BJ (cell line): Measurements from ENCODE around the gene MITD1. TPM values are rescaled to one million over a fixed set of nuclear protein-coding genes. Genes with fewer than 3 reads are reported as not detected.
"Not testable (repeated sequence)": the region's sequence is repeated elsewhere in the genome, so short reads cannot be mapped to it uniquely, and the experiment has no call there.

ENCODE experiments used
- CTCF ChIA-PET: fragments of 350-600 bp; formaldehyde crosslinking; extraction: SDS; loops from one replicate; lab custom pipeline; 2021; ENCODE audit warnings: antibody characterized with exemption, inconsistent platforms; lab: Yijun Ruan, JAX
- POLR2A ChIA-PET: fragments of 300-600 bp; sonication (Branson Sonifier 250); formaldehyde crosslinking; extraction: SDS; loops from one replicate; lab custom pipeline; 2021; ENCODE audit warnings: antibody characterized with exemption; lab: Charles Lee
- DNase-seq: peaks from one replicate; pipeline ENCODE4 v3.0.0-alpha.2; 2011; ENCODE audit warnings: low read depth
- H3K27me3 ChIP-seq: 2 replicates; pipeline ENCODE4 v1.6.0; 2011; ENCODE audit warnings: low read length; ENCODE audit not compliant: control insufficient read depth, insufficient read depth
- H3K36me3 ChIP-seq: 2 replicates; pipeline ENCODE4 v1.5.1; 2011; ENCODE audit warnings: low read length; ENCODE audit not compliant: control insufficient read depth, insufficient read depth
- H3K4me3 ChIP-seq: 2 replicates; pipeline ENCODE4 v1.5.1; 2011; ENCODE audit warnings: low read depth, mild to moderate bottlenecking, control low read depth, low read length
- CTCF ChIP-seq: IDR thresholded peaks from 2 replicates; pipeline ENCODE4 v1.5.1; 2011; ENCODE audit warnings: low read depth, mild to moderate bottlenecking, control low read depth, inconsistent platforms, low read length, moderate library complexity; ENCODE audit not compliant: insufficient read depth
- polyA plus RNA-seq: library from polyadenylated mRNA; depleted of rRNA; stranded (reverse); fragments of >200 nt; gene quantifications from 2 replicates; pipeline ENCODE4 v1.2.3, GENCODE V29; 2011

The MITD1 gene
- polyA plus RNA-seq, 1 experiment, result 7.9 TPM

GRCh38 chr2:99150706-99151105 lies 30.2 kb downstream of the MITD1 start:
- TF ChIP-seq CTCF, result no peak
- CTCF ChIA-PET, result no interaction called here
- no peak for DNase-seq
- H3K27me3 ChIP-seq, result no peaks in the 10 kb centered on the region
- no peak overlapping the region for H3K4me3 ChIP-seq
- POLR2A ChIA-PET, result no interaction called here
- H3K36me3 ChIP-seq, result no peaks in the 10 kb centered on the region

- peak within 1 kb of the TSS; percentile 81 for H3K4me3 ChIP-seq
- no peaks in the 10 kb centered on the region for H3K36me3 ChIP-seq
- no peak for TF ChIP-seq CTCF
- CTCF ChIA-PET, result interaction anchor here (0.8 to 1.0 kb wide), 3 partner anchors 18 to 196 kb away, joined by 3 to 4 read pairs (median 3); partner anchors contain the start of gene EIF5B
- POLR2A ChIA-PET, result no interaction called here
- peak; percentile 20 for DNase-seq
- no peaks in the 10 kb centered on the region for H3K27me3 ChIP-seq
These were observed 39.4 kb downstream of the MITD1 start, which contains the start of gene C2orf15 for GRCh38 chr2:99141110-99142108. TSS of gene C2orf15 (plus strand) at chr2:99141707. CDS start at chr2:99150559, 8,852 bp downstream.

- ChIA-PET CTCF (interaction anchor here (0.8 to 1.0 kb wide), 3 partner anchors 18 to 196 kb away, joined by 3 to 4 read pairs (median 3); partner anchors contain the start of gene EIF5B), POLR2A (no interaction called here)
- H3K27me3 ChIP-seq, result no peaks in the 10 kb centered on the region
- DNase-seq, result no peak
- no peaks in the 10 kb centered on the region for H3K36me3 ChIP-seq
- no peak for TF ChIP-seq CTCF
- peak overlapping the region; percentile 81 for H3K4me3 ChIP-seq
These were observed 40.1 kb downstream of the MITD1 start for GRCh38 chr2:99140860-99141109.

GRCh38 chr2:99140056-99140859 lies 40.6 kb downstream of the MITD1 start:
- DNase-seq, result no peak
- peak overlapping the region; percentile 81 for H3K4me3 ChIP-seq
- H3K27me3 ChIP-seq, result no peaks in the 10 kb centered on the region
- no peaks in the 10 kb centered on the region for H3K36me3 ChIP-seq
- ChIA-PET POLR2A (no interaction called here), CTCF (interaction anchor here (0.8 to 1.0 kb wide), 3 partner anchors 19 to 197 kb away, joined by 3 to 4 read pairs (median 3); partner anchors contain the start of gene EIF5B)
- no peak for TF ChIP-seq CTCF

- no peak for DNase-seq
- CTCF ChIA-PET, result interaction anchor here (0.7 kb wide), 1 partner anchor 98 kb away, joined by 5 read pairs; no protein-coding TSS in a partner anchor
- no peaks in the 10 kb centered on the region for H3K36me3 ChIP-seq
- no peak for TF ChIP-seq CTCF
- no peaks in the 10 kb centered on the region for H3K27me3 ChIP-seq
- no peak overlapping the region for H3K4me3 ChIP-seq
- POLR2A ChIA-PET, result no interaction called here
These were observed 41.9 kb downstream of the MITD1 start for GRCh38 chr2:99139003-99139402.

GRCh38 chr2:99135044-99135556 lies 45.8 kb downstream of the MITD1 start:
- DNase-seq, POLR2A ChIA-PET, H3K4me3 ChIP-seq, H3K27me3 ChIP-seq, H3K36me3 ChIP-seq, CTCF ChIA-PET: not testable (repeated sequence)
